ENCODE measurements around the gene NAALADL2.

- no peak for TF ChIP-seq CTCF (IDR thresholded peaks at IDR 0.05)
- TF ChIP-seq POLR2A (IDR thresholded peaks at IDR 0.05) = no peak
Observed at GRCh38 chr3:175179055-175179454, 319.9 kb downstream of the NAALADL2 start.

Data from uterus (tissue), 2 donors.